ENCODE results near the gene CT47C1.
"Not testable (repeated sequence)": the region's sequence is repeated elsewhere in the genome, so short reads cannot be mapped to it uniquely, and the experiment has no call there.

CT47C1 gene

DNA sequence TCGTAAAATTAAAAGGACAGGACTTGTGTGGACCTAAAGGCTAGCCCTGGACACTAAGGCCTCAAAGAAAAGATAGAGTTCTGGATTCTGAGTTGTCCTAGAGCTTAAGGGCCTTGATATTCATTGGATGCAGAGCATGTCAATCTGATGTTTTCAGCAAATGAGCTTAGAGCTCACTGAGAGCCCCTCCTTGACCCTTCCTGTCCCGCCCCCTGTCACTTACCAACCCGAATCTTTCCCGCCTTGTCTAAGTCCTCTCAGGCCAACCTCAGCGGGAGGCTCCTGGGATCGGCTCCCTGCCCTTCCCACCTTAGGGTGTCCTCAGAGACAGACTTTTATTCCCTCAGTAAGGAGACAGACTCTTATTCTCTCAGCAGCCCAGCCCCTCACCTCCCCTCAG is at the start of gene CT47C1:
CT47C1 (plus strand) TSS at position 250 of the 400 bp plus-strand sequence. CDS start 233 bp downstream, outside the sequence.
- no peaks in the 10 kb centered on the region for H3K27me3 ChIP-seq (ENCODE audit: insufficient read depth, low read depth)
- no peak within 1 kb of the TSS for H3K27ac ChIP-seq
- no peaks in the 10 kb centered on the region for H3K36me3 ChIP-seq (ENCODE audit: insufficient read depth)
- no peak within 1 kb of the TSS for H2AFZ ChIP-seq (ENCODE audit: low read depth)
- H3K4me1 ChIP-seq (ENCODE audit: low read depth, poor library complexity, severe bottlenecking): peaks cover 8% of the 10 kb centered on the region
- H3K4me3 ChIP-seq (IDR thresholded peaks at IDR 0.05; ENCODE audit: insufficient read depth, low read depth, low read length): no peak within 1 kb of the TSS
- H3K79me2 ChIP-seq (ENCODE audit: insufficient read depth, low read depth): no peaks in the 10 kb centered on the region
- TF ChIP-seq, protein P1, sequence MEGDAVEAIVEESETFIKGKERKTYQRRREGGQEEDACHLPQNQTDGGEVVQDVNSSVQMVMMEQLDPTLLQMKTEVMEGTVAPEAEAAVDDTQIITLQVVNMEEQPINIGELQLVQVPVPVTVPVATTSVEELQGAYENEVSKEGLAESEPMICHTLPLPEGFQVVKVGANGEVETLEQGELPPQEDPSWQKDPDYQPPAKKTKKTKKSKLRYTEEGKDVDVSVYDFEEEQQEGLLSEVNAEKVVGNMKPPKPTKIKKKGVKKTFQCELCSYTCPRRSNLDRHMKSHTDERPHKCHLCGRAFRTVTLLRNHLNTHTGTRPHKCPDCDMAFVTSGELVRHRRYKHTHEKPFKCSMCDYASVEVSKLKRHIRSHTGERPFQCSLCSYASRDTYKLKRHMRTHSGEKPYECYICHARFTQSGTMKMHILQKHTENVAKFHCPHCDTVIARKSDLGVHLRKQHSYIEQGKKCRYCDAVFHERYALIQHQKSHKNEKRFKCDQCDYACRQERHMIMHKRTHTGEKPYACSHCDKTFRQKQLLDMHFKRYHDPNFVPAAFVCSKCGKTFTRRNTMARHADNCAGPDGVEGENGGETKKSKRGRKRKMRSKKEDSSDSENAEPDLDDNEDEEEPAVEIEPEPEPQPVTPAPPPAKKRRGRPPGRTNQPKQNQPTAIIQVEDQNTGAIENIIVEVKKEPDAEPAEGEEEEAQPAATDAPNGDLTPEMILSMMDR (conservative IDR thresholded peaks at IDR 0.05; ENCODE audit: low read depth, low read length): no peak
- peak within 1 kb of the TSS; percentile 42; the same call in 1 of the 2 replicates for H3K4me2 ChIP-seq
- no peaks in the 10 kb centered on the region for H4K20me1 ChIP-seq (ENCODE audit: insufficient read depth)
- H3K9ac ChIP-seq: no peak within 1 kb of the TSS

DNA sequence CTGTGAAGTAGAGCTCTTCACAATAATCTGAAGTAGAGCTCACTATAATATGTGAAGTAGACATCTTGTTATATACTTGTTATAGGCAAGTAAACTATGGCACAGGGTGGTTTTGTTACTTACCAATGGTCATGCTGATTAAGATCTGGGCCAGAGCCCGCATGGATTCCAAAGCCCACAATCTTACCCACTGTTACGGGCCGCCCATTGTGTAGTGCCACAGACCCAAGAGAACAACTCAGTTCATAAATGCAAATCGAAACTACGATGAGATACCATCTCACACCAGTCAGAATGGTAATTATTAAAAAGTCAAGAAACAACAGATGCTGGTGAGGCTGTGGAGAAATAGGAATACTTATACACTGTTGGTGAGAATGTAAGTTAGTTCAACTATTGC is 46.9 kb upstream of the CT47C1 start:
- H3K27ac ChIP-seq: no peak overlapping the region
- no peak overlapping the region for H3K9ac ChIP-seq
- no peak overlapping the region for H2AFZ ChIP-seq (ENCODE audit: low read depth)
- H3K27me3 ChIP-seq (ENCODE audit: insufficient read depth, low read depth): no peaks in the 10 kb centered on the region
- no peaks in the 10 kb centered on the region for H3K79me2 ChIP-seq (ENCODE audit: insufficient read depth, low read depth)
- no peaks in the 10 kb centered on the region for H3K36me3 ChIP-seq (ENCODE audit: insufficient read depth)
- H4K20me1 ChIP-seq (ENCODE audit: insufficient read depth): no peaks in the 10 kb centered on the region
- TF ChIP-seq, protein P1 (conservative IDR thresholded peaks at IDR 0.05; ENCODE audit: low read depth, low read length): no peak
- H3K4me3 ChIP-seq (IDR thresholded peaks at IDR 0.05; ENCODE audit: insufficient read depth, low read depth, low read length): no peak overlapping the region
- no peak overlapping the region for H3K4me2 ChIP-seq
- no peaks in the 10 kb centered on the region for H3K4me1 ChIP-seq (ENCODE audit: low read depth, poor library complexity, severe bottlenecking)

DNA sequence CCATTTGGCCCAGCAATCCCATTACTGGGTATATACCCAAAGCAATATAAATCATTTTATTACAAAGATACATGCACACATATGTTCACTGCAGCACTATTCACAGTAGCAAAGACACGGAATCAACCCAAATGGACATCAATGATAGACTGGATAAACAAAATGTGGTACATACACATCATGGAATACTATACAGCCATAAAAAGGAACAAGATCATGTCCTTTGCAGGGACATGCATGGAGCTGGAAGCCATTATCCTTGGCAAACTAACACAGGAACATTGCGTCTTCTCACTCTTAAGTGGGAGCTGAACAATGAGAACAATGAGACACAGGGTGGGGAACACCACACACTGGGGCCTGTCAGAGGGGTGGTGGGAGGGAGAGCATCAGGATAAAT is 46.4 kb upstream of the CT47C1 start:
- H3K4me2 ChIP-seq; H3K4me3 ChIP-seq (IDR thresholded peaks at IDR 0.05; ENCODE audit: insufficient read depth, low read depth, low read length); H3K36me3 ChIP-seq (ENCODE audit: insufficient read depth); H3K27me3 ChIP-seq (ENCODE audit: insufficient read depth, low read depth); H3K9ac ChIP-seq; H3K27ac ChIP-seq; H2AFZ ChIP-seq (ENCODE audit: low read depth); H3K4me1 ChIP-seq (ENCODE audit: low read depth, poor library complexity, severe bottlenecking); H4K20me1 ChIP-seq (ENCODE audit: insufficient read depth); H3K79me2 ChIP-seq (ENCODE audit: insufficient read depth, low read depth): not testable (repeated sequence)

DNA sequence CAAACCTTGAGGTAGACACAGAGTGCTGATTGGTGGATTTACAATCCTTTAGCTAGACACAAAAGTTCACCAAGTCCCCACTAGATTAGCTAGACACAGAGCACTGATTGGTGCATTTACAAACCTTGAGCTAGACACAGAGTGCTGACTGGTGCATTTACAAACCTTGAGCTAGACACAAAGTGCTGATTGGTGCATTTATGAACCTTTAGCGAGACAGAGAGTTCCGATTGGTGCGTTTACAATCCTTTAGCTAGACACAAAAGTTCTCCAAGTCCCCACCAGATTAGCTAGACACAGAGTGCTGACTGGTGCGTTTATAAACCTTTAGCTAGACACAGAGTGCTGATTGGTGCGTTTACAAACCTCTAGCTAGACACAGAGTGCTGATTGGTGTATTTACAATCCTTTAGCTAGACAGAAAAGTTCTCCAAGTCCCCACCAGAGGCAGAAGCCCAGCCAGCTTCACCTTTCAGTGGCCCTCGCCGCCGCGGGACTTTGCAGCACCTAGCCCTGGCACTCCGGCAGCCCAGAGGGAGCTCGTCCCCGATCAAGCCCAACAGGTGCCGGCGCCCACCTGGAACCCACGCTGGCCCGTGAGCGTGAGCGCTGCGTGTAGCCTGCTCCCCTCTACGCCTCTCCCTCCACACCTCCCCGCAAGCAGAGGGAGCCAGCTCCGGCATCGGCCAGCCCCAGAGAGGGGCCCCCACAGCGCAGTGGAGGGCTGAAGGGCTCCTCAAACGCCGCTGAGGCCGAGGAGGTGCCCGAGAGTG is 44.6 kb upstream of the CT47C1 start:
- not testable (repeated sequence) for H3K4me1 ChIP-seq (ENCODE audit: low read depth, poor library complexity, severe bottlenecking); H3K27me3 ChIP-seq (ENCODE audit: insufficient read depth, low read depth); H3K27ac ChIP-seq; H3K9ac ChIP-seq; H3K4me2 ChIP-seq; H3K79me2 ChIP-seq (ENCODE audit: insufficient read depth, low read depth); H3K4me3 ChIP-seq (IDR thresholded peaks at IDR 0.05; ENCODE audit: insufficient read depth, low read depth, low read length); H3K36me3 ChIP-seq (ENCODE audit: insufficient read depth); H4K20me1 ChIP-seq (ENCODE audit: insufficient read depth); H2AFZ ChIP-seq (ENCODE audit: low read depth)

DNA sequence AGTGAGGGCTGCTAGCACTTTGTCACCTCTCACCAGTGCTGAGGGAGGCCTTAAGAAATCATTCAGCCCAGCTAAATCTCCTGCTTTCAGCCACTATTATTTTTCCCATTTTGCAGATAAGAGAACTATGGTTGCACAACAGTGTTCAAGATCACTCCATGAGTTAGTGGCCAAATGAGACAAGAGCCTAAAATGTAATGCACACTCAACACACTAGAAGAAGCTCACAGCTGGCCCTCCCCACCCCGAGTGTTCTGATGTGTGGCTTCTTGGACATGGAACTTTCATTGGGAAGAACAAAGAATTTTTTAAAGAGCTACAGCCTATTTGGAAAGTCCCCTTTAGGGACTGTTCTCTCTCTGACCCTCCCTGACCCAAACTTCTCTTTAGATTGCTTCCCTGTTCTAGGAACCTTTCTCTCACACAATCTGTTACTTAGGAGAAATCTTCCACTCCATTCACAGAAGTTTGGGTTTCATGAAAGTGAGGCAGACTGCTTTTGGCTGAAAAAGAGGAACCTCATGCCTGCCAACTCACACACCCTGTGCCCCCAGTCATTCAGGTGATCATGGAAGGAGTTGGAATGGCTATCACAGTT is 44.0 kb upstream of the CT47C1 start:
- H3K4me3 ChIP-seq (IDR thresholded peaks at IDR 0.05; ENCODE audit: insufficient read depth, low read depth, low read length): no peak overlapping the region

DNA sequence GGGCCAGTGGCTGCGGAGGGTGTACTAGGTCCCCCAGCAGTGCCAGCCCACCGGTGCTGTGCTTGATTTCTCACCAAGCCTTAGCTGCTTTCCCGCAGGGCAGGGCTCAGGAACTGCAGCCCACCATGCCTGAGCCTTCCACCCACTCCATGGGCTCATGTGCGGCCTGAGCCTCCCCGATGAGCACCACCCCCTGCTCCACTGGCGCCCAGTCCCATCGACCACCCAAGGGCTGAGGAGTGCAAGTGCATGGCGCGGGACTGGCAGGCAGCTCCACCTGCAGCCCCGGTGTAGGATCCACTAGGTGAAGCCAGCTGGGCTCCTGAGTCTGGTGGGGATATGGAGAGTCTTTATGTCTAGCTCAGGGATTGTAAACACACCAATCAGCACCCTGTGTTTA is 43.1 kb upstream of the CT47C1 start:
- H3K4me3 ChIP-seq (IDR thresholded peaks at IDR 0.05; ENCODE audit: insufficient read depth, low read depth, low read length); H3K9ac ChIP-seq; H3K36me3 ChIP-seq (ENCODE audit: insufficient read depth); H3K79me2 ChIP-seq (ENCODE audit: insufficient read depth, low read depth); H3K27me3 ChIP-seq (ENCODE audit: insufficient read depth, low read depth); H3K4me2 ChIP-seq; H3K27ac ChIP-seq; H3K4me1 ChIP-seq (ENCODE audit: low read depth, poor library complexity, severe bottlenecking); H2AFZ ChIP-seq (ENCODE audit: low read depth); H4K20me1 ChIP-seq (ENCODE audit: insufficient read depth): not testable (repeated sequence)

More for the DNA sequence above, 44.0 kb upstream of the CT47C1 start:
- H3K36me3 ChIP-seq (ENCODE audit: insufficient read depth): no peaks in the 10 kb centered on the region
- TF ChIP-seq, protein P1 (conservative IDR thresholded peaks at IDR 0.05; ENCODE audit: low read depth, low read length): no peak
- no peaks in the 10 kb centered on the region for H3K79me2 ChIP-seq (ENCODE audit: insufficient read depth, low read depth)
- H2AFZ ChIP-seq (ENCODE audit: low read depth): no peak overlapping the region
- H3K27ac ChIP-seq: no peak overlapping the region
- H4K20me1 ChIP-seq (ENCODE audit: insufficient read depth): no peaks in the 10 kb centered on the region
- no peaks in the 10 kb centered on the region for H3K4me1 ChIP-seq (ENCODE audit: low read depth, poor library complexity, severe bottlenecking)
- H3K4me2 ChIP-seq: no peak overlapping the region
- H3K27me3 ChIP-seq (ENCODE audit: insufficient read depth, low read depth): no peaks in the 10 kb centered on the region
- no peak overlapping the region for H3K9ac ChIP-seq

Data from KMS-11 (cell line).